ENCODE data around the gene TNFRSF6B.

GRCh38 chr20:63704749-63705117 is 8.3 kb downstream of the TNFRSF6B start:
- TF ChIP-seq CTCF (IDR thresholded peaks at IDR 0.05) (no peak), ZFX (IDR thresholded peaks at IDR 0.05; ENCODE audit: borderline replicate concordance) (no peak)

All from 22Rv1 (cell line).